ENCODE data around the gene SPATS2L.

Gene SPATS2L

GRCh38 chr2:200350850-200351285, 44.4 kb downstream of the SPATS2L start:
- no peak for DNase-seq (ENCODE audit: low spot score)

- no peak for DNase-seq (ENCODE audit: low spot score)
Observed at GRCh38 chr2:200351815-200352214, 45.3 kb downstream of the SPATS2L start.

GRCh38 chr2:200352636-200353035, 46.1 kb downstream of the SPATS2L start:
- no peak for DNase-seq (ENCODE audit: low spot score)

GRCh38 chr2:200353120-200353519, 46.6 kb downstream of the SPATS2L start:
- DNase-seq (ENCODE audit: low spot score), result no peak

- no peak for DNase-seq (ENCODE audit: low spot score)
Observed at GRCh38 chr2:200353874-200354273, 47.4 kb downstream of the SPATS2L start.

- no peak for DNase-seq (ENCODE audit: low spot score)
Observed at GRCh38 chr2:200354833-200355751, 48.6 kb downstream of the SPATS2L start.

- no peak for DNase-seq (ENCODE audit: low spot score)
Observed at GRCh38 chr2:200356321-200356720, 49.8 kb downstream of the SPATS2L start.

GRCh38 chr2:200356857-200357384, 50.4 kb downstream of the SPATS2L start:
- no peak for DNase-seq (ENCODE audit: low spot score)

GRCh38 chr2:200357845-200358244, 51.4 kb downstream of the SPATS2L start:
- no peak for DNase-seq (ENCODE audit: low spot score)

GRCh38 chr2:200359552-200359951, 53.1 kb downstream of the SPATS2L start:
- no peak for DNase-seq (ENCODE audit: low spot score)

GRCh38 chr2:200360364-200360763, 53.9 kb downstream of the SPATS2L start:
- no peak for DNase-seq (ENCODE audit: low spot score)

GRCh38 chr2:200362202-200362917, 55.9 kb downstream of the SPATS2L start:
- DNase-seq (ENCODE audit: low spot score), result no peak

- no peak for DNase-seq (ENCODE audit: low spot score)
Observed at GRCh38 chr2:200363279-200363678, 56.8 kb downstream of the SPATS2L start.

GRCh38 chr2:200364142-200364541, 57.6 kb downstream of the SPATS2L start:
- DNase-seq (ENCODE audit: low spot score), result no peak

- DNase-seq (ENCODE audit: low spot score), result no peak
Observed at GRCh38 chr2:200364620-200365019, 58.1 kb downstream of the SPATS2L start.

GRCh38 chr2:200365209-200365608, 58.7 kb downstream of the SPATS2L start:
- no peak for DNase-seq (ENCODE audit: low spot score)

- DNase-seq (ENCODE audit: low spot score), result no peak
Observed at GRCh38 chr2:200367155-200367554, 60.7 kb downstream of the SPATS2L start.

- no peak for DNase-seq (ENCODE audit: low spot score)
Observed at GRCh38 chr2:200369886-200370285, 63.4 kb downstream of the SPATS2L start.

GRCh38 chr2:200373231-200373630, 66.7 kb downstream of the SPATS2L start:
- DNase-seq (ENCODE audit: low spot score), result no peak

- no peak for DNase-seq (ENCODE audit: low spot score)
Observed at GRCh38 chr2:200373973-200374416, 67.5 kb downstream of the SPATS2L start.

- no peak for DNase-seq (ENCODE audit: low spot score)
Observed at GRCh38 chr2:200376513-200377354, 70.2 kb downstream of the SPATS2L start.

Measured in RKO (cell line).